Measurements from ENCODE around the gene CD9.
"Not testable (repeated sequence)": the region's sequence is repeated elsewhere in the genome, so short reads cannot be mapped to it uniquely, and the experiment has no call there.

Gene CD9

GRCh38 chr12:6199531-6200255, 507 bp upstream of the CD9 start:
- DNase-seq (ENCODE audit: low read depth): peak; percentile 49

GRCh38 chr12:6201213-6201608, 1.0 kb downstream of the CD9 start:
- no peak for DNase-seq (ENCODE audit: low read depth)

- DNase-seq (ENCODE audit: low read depth): no peak
Measured at GRCh38 chr12:6201826-6202225, 1.6 kb downstream of the CD9 start.

GRCh38 chr12:6202304-6202703, 2.1 kb downstream of the CD9 start:
- no peak for DNase-seq (ENCODE audit: low read depth)

- DNase-seq (ENCODE audit: low read depth): no peak
Measured at GRCh38 chr12:6202846-6203245, 2.6 kb downstream of the CD9 start.

GRCh38 chr12:6203601-6204000, 3.4 kb downstream of the CD9 start:
- DNase-seq (ENCODE audit: low read depth): no peak

- DNase-seq (ENCODE audit: low read depth): no peak
Measured at GRCh38 chr12:6204533-6205143, 4.4 kb downstream of the CD9 start.

GRCh38 chr12:6205144-6205539, 4.9 kb downstream of the CD9 start:
- DNase-seq (ENCODE audit: low read depth): no peak

GRCh38 chr12:6205761-6206160, 5.6 kb downstream of the CD9 start:
- no peak for DNase-seq (ENCODE audit: low read depth)

- DNase-seq (ENCODE audit: low read depth): no peak
Measured at GRCh38 chr12:6206327-6206726, 6.1 kb downstream of the CD9 start.

- no peak for DNase-seq (ENCODE audit: low read depth)
Measured at GRCh38 chr12:6207259-6207925, 7.2 kb downstream of the CD9 start.

- DNase-seq (ENCODE audit: low read depth): no peak
Measured at GRCh38 chr12:6208130-6208529, 7.9 kb downstream of the CD9 start.

- not testable (repeated sequence) for DNase-seq (ENCODE audit: low read depth)
Measured at GRCh38 chr12:6209428-6209827, 9.2 kb downstream of the CD9 start.

GRCh38 chr12:6211421-6211869, 11.2 kb downstream of the CD9 start:
- peak; percentile 65 for DNase-seq (ENCODE audit: low read depth)

- DNase-seq (ENCODE audit: low read depth): no peak
Measured at GRCh38 chr12:6212086-6212485, 11.9 kb downstream of the CD9 start.

- no peak for DNase-seq (ENCODE audit: low read depth)
Measured at GRCh38 chr12:6213969-6214368, 13.8 kb downstream of the CD9 start.

GRCh38 chr12:6214633-6215032, 14.4 kb downstream of the CD9 start:
- DNase-seq (ENCODE audit: low read depth): no peak

GRCh38 chr12:6215120-6215807, 15.1 kb downstream of the CD9 start:
- DNase-seq (ENCODE audit: low read depth): no peak

GRCh38 chr12:6215932-6216494, 15.8 kb downstream of the CD9 start:
- DNase-seq (ENCODE audit: low read depth): peak; percentile 89

- DNase-seq (ENCODE audit: low read depth): no peak
Measured at GRCh38 chr12:6216581-6216980, 16.4 kb downstream of the CD9 start.

- no peak for DNase-seq (ENCODE audit: low read depth)
Measured at GRCh38 chr12:6218347-6218925, 18.2 kb downstream of the CD9 start.

GRCh38 chr12:6219980-6220379, 19.8 kb downstream of the CD9 start:
- DNase-seq (ENCODE audit: low read depth): no peak
